Dendritic cell treated with granulocyte-macrophage colony-stimulating factor and Interleukin-4, amounts not matched to agents 40 ng/mL and 50 ng/mL, for 4 days (primary cell): Measurements from ENCODE around the gene FUT7.
"Not testable (repeated sequence)": the region's sequence is repeated elsewhere in the genome, so short reads cannot be mapped to it uniquely, and the experiment has no call there.

ENCODE experiments used
- H3K27ac Mint-ChIP-seq: one replicate; pipeline ENCODE4 v1.8.0; 2022; ENCODE audit warnings: mild to moderate bottlenecking, mixed read lengths
- H3K27me3 Mint-ChIP-seq: one replicate; pipeline ENCODE4 v1.8.0; 2022; ENCODE audit warnings: mild to moderate bottlenecking, mixed read lengths
- H3K36me3 Mint-ChIP-seq: one replicate; pipeline ENCODE4 v1.8.0; 2022; ENCODE audit warnings: low read depth, mixed read lengths
- H3K4me1 Mint-ChIP-seq: one replicate; pipeline ENCODE4 v1.8.0; 2022; ENCODE audit warnings: low read depth, mixed read lengths
- H3K4me3 Mint-ChIP-seq: one replicate; pipeline ENCODE4 v1.8.0; 2022; ENCODE audit warnings: mild to moderate bottlenecking, moderate library complexity, mixed read lengths
- H3K9me3 Mint-ChIP-seq: one replicate; pipeline ENCODE4 v1.8.0; 2022; ENCODE audit warnings: mixed read lengths
- intact Hi-C: fragments of 100-400 bp; cut with micrococcal nuclease; formaldehyde crosslinking; loops from one replicate; pipeline ENCODE4 v1.15.0; 2022

Gene FUT7

DNA sequence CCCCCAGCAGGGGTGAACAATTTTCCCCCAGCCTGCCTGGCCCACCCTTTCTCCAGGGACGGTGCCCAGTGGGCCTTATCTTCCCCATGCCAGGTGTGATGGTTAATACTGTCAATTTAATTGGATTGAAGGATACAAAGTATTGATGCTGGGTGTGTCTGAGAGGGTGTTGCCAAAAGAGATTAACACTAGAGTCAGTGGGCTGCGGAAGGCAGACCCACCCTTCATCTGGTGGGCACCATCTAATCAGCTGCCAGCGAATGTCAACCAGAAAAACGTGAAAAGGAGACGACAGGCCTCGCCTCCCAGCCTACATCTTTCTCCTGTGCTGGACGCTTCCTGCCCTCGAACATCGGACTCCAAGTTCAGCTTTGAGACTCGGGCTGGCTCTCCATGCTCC is 5.6 kb upstream of the FUT7 start:
- intact Hi-C loops: no loop called here
- Mint-ChIP-seq H3K4me3 (no peak overlapping the region), H3K27me3 (peaks cover 14% of the 10 kb centered on the region), H3K4me1 (peaks cover 53% of the 10 kb centered on the region), H3K27ac (no peak overlapping the region), H3K36me3 (peaks cover 61% of the 10 kb centered on the region), H3K9me3 (no peaks in the 10 kb centered on the region)

- intact Hi-C loops: no loop called here
- H3K36me3 Mint-ChIP-seq: peaks cover 62% of the 10 kb centered on the region
- H3K9me3 Mint-ChIP-seq: no peaks in the 10 kb centered on the region
- H3K4me1 Mint-ChIP-seq: peaks cover 57% of the 10 kb centered on the region
- no peak overlapping the region for H3K27ac Mint-ChIP-seq
- no peak overlapping the region for H3K4me3 Mint-ChIP-seq
- H3K27me3 Mint-ChIP-seq: peaks cover 11% of the 10 kb centered on the region
These were observed 5.1 kb upstream of the FUT7 start for GRCh38 chr9:137037035-137037434.

DNA sequence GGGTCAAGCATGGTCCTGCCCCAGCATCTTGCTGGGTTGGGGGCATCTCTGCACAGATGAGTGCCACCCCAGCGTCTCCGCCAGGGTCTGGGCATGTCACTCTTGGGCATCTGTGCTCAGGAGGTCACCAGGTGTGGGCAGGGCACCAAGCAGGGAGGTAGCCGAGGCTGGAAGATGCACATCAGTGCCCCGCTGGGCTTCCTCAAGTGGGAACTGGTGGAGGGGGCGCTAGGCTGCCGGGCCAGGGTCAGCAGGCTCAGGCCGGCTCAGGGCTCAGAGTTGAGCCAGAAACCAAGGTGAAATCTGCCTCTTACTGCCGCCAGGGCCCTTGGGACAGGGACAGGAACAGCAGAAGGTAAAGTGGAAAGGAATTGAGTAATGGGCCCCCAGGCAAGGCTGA is 4.0 kb upstream of the FUT7 start:
- no peaks in the 10 kb centered on the region for H3K9me3 Mint-ChIP-seq
- H3K27ac Mint-ChIP-seq: no peak overlapping the region
- H3K27me3 Mint-ChIP-seq: peaks cover 5% of the 10 kb centered on the region
- intact Hi-C loops: loop anchor here (1.0 to 2.0 kb wide), 2 partner anchors 88 to 249 kb away; no protein-coding TSS in a partner anchor
- H3K36me3 Mint-ChIP-seq: peaks cover 62% of the 10 kb centered on the region
- no peak overlapping the region for H3K4me3 Mint-ChIP-seq
- peaks cover 67% of the 10 kb centered on the region for H3K4me1 Mint-ChIP-seq

DNA sequence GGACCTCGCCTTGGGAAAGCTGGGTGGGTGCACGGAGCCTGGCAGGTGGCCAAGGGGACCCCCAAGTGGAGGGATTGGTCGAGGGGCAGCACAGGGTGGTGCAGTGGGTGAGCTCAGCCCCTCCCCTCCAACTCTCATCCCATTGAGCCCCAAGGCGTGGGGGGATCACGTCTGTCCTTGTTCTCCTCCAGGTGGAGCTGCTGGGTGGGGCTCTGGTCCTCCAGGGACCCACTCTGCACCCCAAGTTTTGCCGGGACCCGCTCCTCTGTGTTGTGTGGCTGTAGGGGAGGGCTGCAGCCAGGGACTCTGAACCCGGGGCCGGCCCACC is 3.6 kb upstream of the FUT7 start:
- H3K27me3 Mint-ChIP-seq: peaks cover 4% of the 10 kb centered on the region
- intact Hi-C loops: loop anchor here (1.0 to 2.0 kb wide), 2 partner anchors 87 to 249 kb away; no protein-coding TSS in a partner anchor
- peak overlapping the region; percentile 90 for H3K27ac Mint-ChIP-seq
- peaks cover 62% of the 10 kb centered on the region for H3K36me3 Mint-ChIP-seq
- peaks cover 72% of the 10 kb centered on the region for H3K4me1 Mint-ChIP-seq
- H3K4me3 Mint-ChIP-seq: peak overlapping the region; percentile 80
- no peaks in the 10 kb centered on the region for H3K9me3 Mint-ChIP-seq

DNA sequence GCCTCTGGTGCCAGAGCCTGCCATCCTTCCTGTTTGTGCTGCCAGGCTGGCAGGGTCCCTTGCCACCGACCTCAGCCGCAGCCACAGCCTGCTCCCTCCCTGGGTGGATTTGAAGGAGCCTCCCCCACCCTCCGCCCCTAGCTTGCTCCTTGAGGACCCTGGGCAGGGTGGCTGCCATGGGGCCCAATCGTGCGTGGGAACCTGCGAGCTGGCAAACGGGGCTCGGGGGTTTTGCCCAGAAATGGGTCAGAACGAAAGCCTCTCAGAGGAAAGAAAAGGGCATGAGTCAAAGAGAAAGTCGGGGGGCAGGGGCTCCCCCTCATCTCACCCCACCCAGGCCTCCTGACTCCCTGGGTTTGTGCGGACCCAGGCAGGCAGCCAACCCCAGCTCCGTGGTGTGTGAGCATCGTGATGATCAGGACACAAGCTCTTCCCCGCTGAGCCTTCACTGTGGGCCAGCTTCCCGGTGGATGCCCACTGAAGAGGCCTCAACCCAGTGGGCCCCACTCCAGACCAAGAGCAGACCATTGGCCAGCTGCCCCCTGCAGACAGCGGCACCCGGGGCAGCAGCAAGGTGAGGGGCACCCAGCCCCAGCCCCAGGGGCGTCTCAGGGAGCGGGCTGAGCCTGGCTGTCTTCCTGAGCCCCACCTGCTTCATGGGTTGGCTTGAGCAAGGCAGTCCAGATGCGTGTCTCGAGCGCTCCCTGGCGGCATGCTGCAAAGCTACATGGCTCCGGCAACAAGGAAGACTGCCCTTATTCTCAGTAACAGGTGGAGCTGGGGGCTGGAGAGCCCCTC is 3.0 kb upstream of the FUT7 start:
- intact Hi-C loops: loop anchor here (1.0 to 2.0 kb wide), 2 partner anchors 87 to 248 kb away; no protein-coding TSS in a partner anchor
- Mint-ChIP-seq H3K9me3 (no peaks in the 10 kb centered on the region), H3K4me1 (peaks cover 78% of the 10 kb centered on the region), H3K27me3 (peaks cover 2% of the 10 kb centered on the region), H3K4me3 (peak overlapping the region; percentile 80), H3K27ac (peak overlapping the region; percentile 90), H3K36me3 (peaks cover 62% of the 10 kb centered on the region)

GRCh38 chr9:137034039-137034708 is 2.3 kb upstream of the FUT7 start:
- Mint-ChIP-seq H3K27ac (peak overlapping the region; percentile 90), H3K9me3 (no peaks in the 10 kb centered on the region)
- intact Hi-C loops: loop anchor here (2.0 kb wide), 1 partner anchor 247 kb away; no protein-coding TSS in a partner anchor

GRCh38 chr9:137033481-137033880 is 1.6 kb upstream of the FUT7 start:
- H3K27me3 Mint-ChIP-seq, intact Hi-C loops, H3K9me3 Mint-ChIP-seq: not testable (repeated sequence)
- Mint-ChIP-seq H3K36me3 (peaks cover 56% of the 10 kb centered on the region), H3K27ac (peak overlapping the region; percentile 90), H3K4me1 (peaks cover 87% of the 10 kb centered on the region), H3K4me3 (peak overlapping the region; percentile 92)

More at GRCh38 chr9:137034039-137034708, 2.3 kb upstream of the FUT7 start:
- H3K4me1 Mint-ChIP-seq: peaks cover 85% of the 10 kb centered on the region
- peaks cover 2% of the 10 kb centered on the region for H3K27me3 Mint-ChIP-seq
- H3K4me3 Mint-ChIP-seq: peak overlapping the region; percentile 92
- H3K36me3 Mint-ChIP-seq: peaks cover 62% of the 10 kb centered on the region

- Mint-ChIP-seq H3K4me3 (peak overlapping the region; percentile 92), H3K36me3 (peaks cover 50% of the 10 kb centered on the region), H3K27me3 (no peaks in the 10 kb centered on the region), H3K27ac (peak overlapping the region; percentile 90), H3K4me1 (peaks cover 87% of the 10 kb centered on the region), H3K9me3 (no peaks in the 10 kb centered on the region)
- intact Hi-C loops: no loop called here
These were observed 970 bp upstream of the FUT7 start for GRCh38 chr9:137032858-137033257.

GRCh38 chr9:137030538-137031527 is 1.1 kb downstream of the FUT7 start:
- peaks cover 8% of the 10 kb centered on the region for H3K27me3 Mint-ChIP-seq
- peak overlapping the region; percentile 92 for H3K4me3 Mint-ChIP-seq
- H3K4me1 Mint-ChIP-seq: peaks cover 85% of the 10 kb centered on the region
- intact Hi-C loops: no loop called here
- no peaks in the 10 kb centered on the region for H3K9me3 Mint-ChIP-seq
- H3K27ac Mint-ChIP-seq: peak overlapping the region; percentile 90
- H3K36me3 Mint-ChIP-seq: peaks cover 29% of the 10 kb centered on the region

GRCh38 chr9:137030006-137030405 is 1.9 kb downstream of the FUT7 start:
- intact Hi-C loops: no loop called here
- Mint-ChIP-seq H3K4me1 (peaks cover 76% of the 10 kb centered on the region), H3K4me3 (peak overlapping the region; percentile 92), H3K27ac (peak overlapping the region; percentile 90), H3K27me3 (peaks cover 8% of the 10 kb centered on the region), H3K36me3 (peaks cover 21% of the 10 kb centered on the region), H3K9me3 (no peaks in the 10 kb centered on the region)

GRCh38 chr9:137029058-137029936 is 2.6 kb downstream of the FUT7 start:
- peaks cover 69% of the 10 kb centered on the region for H3K4me1 Mint-ChIP-seq
- H3K27me3 Mint-ChIP-seq: peaks cover 8% of the 10 kb centered on the region
- H3K27ac Mint-ChIP-seq: peak overlapping the region; percentile 90
- H3K4me3 Mint-ChIP-seq: peak overlapping the region; percentile 92
- intact Hi-C loops: no loop called here
- peaks cover 15% of the 10 kb centered on the region for H3K36me3 Mint-ChIP-seq
- no peaks in the 10 kb centered on the region for H3K9me3 Mint-ChIP-seq

- Mint-ChIP-seq H3K27ac (peak overlapping the region; percentile 90), H3K4me3 (peak overlapping the region; percentile 92), H3K9me3 (no peaks in the 10 kb centered on the region), H3K4me1 (peaks cover 61% of the 10 kb centered on the region), H3K27me3 (peaks cover 8% of the 10 kb centered on the region), H3K36me3 (peaks cover 16% of the 10 kb centered on the region)
- intact Hi-C loops: no loop called here
These were observed 3.4 kb downstream of the FUT7 start for GRCh38 chr9:137028263-137029057.
